Cardiac fibroblast (primary cell): ENCODE measurements around the gene MAGEF1.

Experiments
- DNase-seq, 2 donors: peaks; one replicate each; pipeline versions ENCODE4 v3.0.0 to v3.0.0-alpha.2; 2010; ENCODE audit warnings: low read depth in 2 of 2
- H3K4me3 ChIP-seq, 2 donors: replicated peaks in 1 of 2; 1 replicate in 1 of 2; 2 replicates in 1 of 2; pipeline ENCODE4 v1.5.1; 2011; ENCODE audit warnings: low read depth in 2 of 2, low read length in 2 of 2, mild to moderate bottlenecking in 2 of 2, moderate library complexity in 1 of 2
- CTCF ChIP-seq: IDR thresholded peaks from one replicate; pipeline ENCODE4 v1.5.1; 2011; ENCODE audit warnings: low read depth, mild to moderate bottlenecking, low read length, inconsistent platforms

The MAGEF1 gene

GRCh38 chr3:184718431-184718830 is 6.6 kb upstream of the MAGEF1 start:
- no peak for TF ChIP-seq CTCF
- no peak overlapping the region for H3K4me3 ChIP-seq
- DNase-seq, result no peak

GRCh38 chr3:184717399-184717983 is 5.6 kb upstream of the MAGEF1 start:
- TF ChIP-seq CTCF, result no peak

GRCh38 chr3:184716622-184717398 is 4.9 kb upstream of the MAGEF1 start:
- H3K4me3 ChIP-seq, result no peak overlapping the region
- DNase-seq, result peak; percentile 49 to 63

More at GRCh38 chr3:184717399-184717983, 5.6 kb upstream of the MAGEF1 start:
- no peak for DNase-seq
- no peak overlapping the region for H3K4me3 ChIP-seq

GRCh38 chr3:184715943-184716621 is 4.2 kb upstream of the MAGEF1 start:
- no peak for TF ChIP-seq CTCF
- no peak overlapping the region for H3K4me3 ChIP-seq
- peak; percentile 16 to 56 for DNase-seq

More at GRCh38 chr3:184716622-184717398, 4.9 kb upstream of the MAGEF1 start:
- no peak for TF ChIP-seq CTCF

GRCh38 chr3:184713521-184713920 is 1.7 kb upstream of the MAGEF1 start:
- DNase-seq, result no peak
- H3K4me3 ChIP-seq, result no peak overlapping the region
- TF ChIP-seq CTCF, result no peak

GRCh38 chr3:184713040-184713355 is 1.1 kb upstream of the MAGEF1 start:
- H3K4me3 ChIP-seq, result no peak overlapping the region
- DNase-seq, result no peak
- no peak for TF ChIP-seq CTCF
